Endothelial cell (in vitro differentiated cells): ENCODE measurements around the gene FCGBP. TPM values are rescaled to one million over a fixed set of nuclear protein-coding genes. Genes with fewer than 3 reads are reported as not detected.
A peak's percentile ranks its signal among the peaks of the same experiment; 100 is the strongest.

Experiments
- DNase-seq: peaks from one replicate; pipeline ENCODE4 v3.0.0; 2021; ENCODE audit warnings: low spot score
- H3K27ac Mint-ChIP-seq: one replicate; pipeline ENCODE4 v1.8.0; 2021; ENCODE audit warnings: mixed read lengths, inconsistent platforms; ENCODE audit not compliant: unreplicated experiment
- H3K27me3 Mint-ChIP-seq: one replicate; pipeline ENCODE4 v1.8.0; 2021; ENCODE audit warnings: mild to moderate bottlenecking, moderate library complexity, mixed read lengths, inconsistent platforms; ENCODE audit not compliant: unreplicated experiment
- H3K36me3 Mint-ChIP-seq: one replicate; pipeline ENCODE4 v1.8.0; 2021; ENCODE audit warnings: mild to moderate bottlenecking, low read depth, mixed read lengths, inconsistent platforms; ENCODE audit not compliant: unreplicated experiment
- H3K4me1 Mint-ChIP-seq: one replicate; pipeline ENCODE4 v1.8.0; 2021; ENCODE audit warnings: mild to moderate bottlenecking, mixed read lengths, inconsistent platforms; ENCODE audit not compliant: unreplicated experiment
- H3K4me3 Mint-ChIP-seq: one replicate; pipeline ENCODE4 v1.8.0; 2021; ENCODE audit warnings: mild to moderate bottlenecking, mixed read lengths, inconsistent platforms; ENCODE audit not compliant: unreplicated experiment
- H3K9me3 Mint-ChIP-seq: one replicate; pipeline ENCODE4 v1.8.0; 2021; ENCODE audit warnings: mixed read lengths, inconsistent platforms; ENCODE audit not compliant: unreplicated experiment
- long read RNA-seq: library from polyadenylated mRNA; unstranded; transcript quantifications from one replicate; pipeline ENCODE4 v2.0.0, GENCODE V29; 2020; ENCODE audit not compliant: unreplicated experiment
- total RNA-seq: library from RNA; stranded (reverse); fragmentation: NEBNext Ultra II Directional; extraction: Animal tissue kit (Norgen Biotek cat#: 25700); gene quantifications from one replicate; pipeline ENCODE4 v1.2.1, GENCODE V29; 2021; ENCODE audit not compliant: unreplicated experiment
- TF ChIP-seq, protein P1 (sequence below): fragments of 200-600 bp; sonication (generic); IDR thresholded peaks from one replicate; pipeline ENCODE4 v1.5.0; 2021; ENCODE audit warnings: antibody characterized with exemption; ENCODE audit not compliant: unreplicated experiment

Gene FCGBP
- total RNA-seq, result 1.8 TPM
- long read RNA-seq, partial matches to known transcripts, result 0 of 1 reads
- long read RNA-seq, other reads (novel, unspliced or antisense), result 1 of 1 reads

DNA sequence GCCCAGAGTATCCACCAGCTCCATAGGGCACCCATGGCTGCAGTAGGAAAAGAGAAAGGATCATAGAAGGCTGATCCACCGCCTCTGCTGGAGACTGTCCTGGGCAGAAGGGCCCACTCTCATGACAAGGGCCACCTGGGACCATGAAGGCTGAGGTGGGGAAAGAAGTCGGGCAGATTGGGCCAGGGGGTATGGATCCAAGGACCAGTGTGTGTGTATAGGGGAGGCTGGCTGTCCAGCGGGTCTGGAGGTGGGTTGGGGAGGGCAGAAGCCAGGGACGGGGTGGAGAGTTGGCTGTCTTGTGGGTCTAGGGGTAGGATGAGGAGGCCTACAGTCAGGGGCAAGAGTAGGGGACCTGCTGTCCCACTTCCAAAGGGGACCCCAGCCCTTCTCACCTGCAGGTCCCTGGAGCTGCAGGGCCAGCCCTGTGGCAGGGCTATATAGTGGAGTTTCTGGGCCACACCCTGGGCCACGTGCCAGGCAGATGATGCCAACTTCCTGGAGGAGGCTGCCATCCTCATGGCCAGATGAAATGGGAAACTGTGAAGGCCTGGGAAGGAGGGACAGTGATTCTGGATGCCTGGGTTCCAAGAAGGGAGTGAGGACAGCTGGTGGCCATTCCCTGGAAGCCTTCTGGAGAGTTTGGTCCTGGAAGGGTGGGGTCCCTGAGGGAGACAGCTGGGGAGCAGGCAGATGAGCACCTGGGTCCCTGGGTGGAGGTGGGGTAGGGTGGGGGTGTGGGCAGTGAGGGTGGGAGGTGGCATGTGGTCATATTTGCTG is at the start of gene FCGBP:
Gene FCGBP (minus strand): TSS at position 51 of the 780 bp plus-strand sequence.
- Mint-ChIP-seq H3K4me3 (no peak within 1 kb of the TSS), H3K4me1 (peaks cover 18% of the 10 kb centered on the region), H3K36me3 (no peaks in the 10 kb centered on the region), H3K27ac (no peak within 1 kb of the TSS), H3K27me3 (peaks cover 6% of the 10 kb centered on the region), H3K9me3 (no peaks in the 10 kb centered on the region)
- no peak for DNase-seq
- TF ChIP-seq, protein P1, sequence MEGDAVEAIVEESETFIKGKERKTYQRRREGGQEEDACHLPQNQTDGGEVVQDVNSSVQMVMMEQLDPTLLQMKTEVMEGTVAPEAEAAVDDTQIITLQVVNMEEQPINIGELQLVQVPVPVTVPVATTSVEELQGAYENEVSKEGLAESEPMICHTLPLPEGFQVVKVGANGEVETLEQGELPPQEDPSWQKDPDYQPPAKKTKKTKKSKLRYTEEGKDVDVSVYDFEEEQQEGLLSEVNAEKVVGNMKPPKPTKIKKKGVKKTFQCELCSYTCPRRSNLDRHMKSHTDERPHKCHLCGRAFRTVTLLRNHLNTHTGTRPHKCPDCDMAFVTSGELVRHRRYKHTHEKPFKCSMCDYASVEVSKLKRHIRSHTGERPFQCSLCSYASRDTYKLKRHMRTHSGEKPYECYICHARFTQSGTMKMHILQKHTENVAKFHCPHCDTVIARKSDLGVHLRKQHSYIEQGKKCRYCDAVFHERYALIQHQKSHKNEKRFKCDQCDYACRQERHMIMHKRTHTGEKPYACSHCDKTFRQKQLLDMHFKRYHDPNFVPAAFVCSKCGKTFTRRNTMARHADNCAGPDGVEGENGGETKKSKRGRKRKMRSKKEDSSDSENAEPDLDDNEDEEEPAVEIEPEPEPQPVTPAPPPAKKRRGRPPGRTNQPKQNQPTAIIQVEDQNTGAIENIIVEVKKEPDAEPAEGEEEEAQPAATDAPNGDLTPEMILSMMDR, result no peak

DNA sequence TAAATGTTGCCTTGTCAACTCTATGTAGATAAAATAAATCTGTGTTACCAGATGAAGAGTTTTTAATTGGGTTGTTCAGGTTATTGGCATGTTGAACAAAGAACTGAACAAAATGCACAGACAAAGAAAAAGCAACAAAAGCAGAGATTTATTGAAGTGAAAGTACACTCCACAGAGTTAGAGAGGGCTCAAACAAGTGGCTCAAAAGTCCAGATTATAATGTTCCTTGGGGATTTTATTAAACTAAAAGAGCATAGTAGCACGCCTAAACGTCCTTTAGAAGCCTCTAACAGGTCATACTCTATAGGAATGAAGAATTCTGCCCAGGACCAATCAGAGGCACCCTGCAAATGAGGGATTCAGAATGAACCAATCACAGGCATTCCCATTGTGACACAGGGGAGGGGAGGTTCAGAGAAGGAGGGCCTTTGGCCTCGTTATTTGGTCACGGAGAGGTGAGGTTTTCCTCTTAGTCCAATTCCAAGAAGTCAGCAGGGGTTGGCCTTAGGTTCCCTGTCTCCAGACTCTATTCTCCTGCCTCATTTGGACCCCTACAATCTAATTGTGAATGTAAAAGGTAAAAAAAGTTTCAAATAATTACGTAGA is 49.4 kb upstream of the FCGBP start:
- Mint-ChIP-seq H3K27ac (peak overlapping the region; percentile 22), H3K9me3 (peaks cover 4% of the 10 kb centered on the region), H3K4me1 (no peaks in the 10 kb centered on the region), H3K36me3 (peaks cover 32% of the 10 kb centered on the region), H3K4me3 (peak overlapping the region; percentile 40), H3K27me3 (no peaks in the 10 kb centered on the region)
- no peak for DNase-seq
- TF ChIP-seq, protein P1, result no peak

DNA sequence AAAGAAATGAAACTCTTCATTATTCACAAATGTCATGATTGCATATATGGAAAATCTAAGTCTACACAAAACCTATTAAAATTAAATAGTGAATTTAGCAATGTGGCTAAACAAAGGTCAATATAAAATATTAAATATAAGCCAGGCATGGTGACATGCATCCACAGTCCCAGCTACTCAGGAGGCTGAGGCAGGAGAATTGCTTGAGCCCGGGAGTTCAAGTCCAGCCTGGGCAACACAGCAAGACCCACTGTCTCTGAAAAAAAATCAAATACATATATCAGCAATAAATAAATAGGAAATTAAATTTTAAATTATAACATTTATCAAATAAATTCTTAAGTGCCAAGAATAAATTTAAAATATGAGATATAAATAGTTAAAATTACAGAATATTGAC is 48.4 kb upstream of the FCGBP start:
- Mint-ChIP-seq H3K36me3 (peaks cover 39% of the 10 kb centered on the region), H3K27me3 (peaks cover 6% of the 10 kb centered on the region), H3K9me3 (peaks cover 4% of the 10 kb centered on the region), H3K4me1 (no peaks in the 10 kb centered on the region), H3K4me3 (no peak overlapping the region), H3K27ac (no peak overlapping the region)
- TF ChIP-seq, protein P1, result no peak
- DNase-seq, result no peak

DNA sequence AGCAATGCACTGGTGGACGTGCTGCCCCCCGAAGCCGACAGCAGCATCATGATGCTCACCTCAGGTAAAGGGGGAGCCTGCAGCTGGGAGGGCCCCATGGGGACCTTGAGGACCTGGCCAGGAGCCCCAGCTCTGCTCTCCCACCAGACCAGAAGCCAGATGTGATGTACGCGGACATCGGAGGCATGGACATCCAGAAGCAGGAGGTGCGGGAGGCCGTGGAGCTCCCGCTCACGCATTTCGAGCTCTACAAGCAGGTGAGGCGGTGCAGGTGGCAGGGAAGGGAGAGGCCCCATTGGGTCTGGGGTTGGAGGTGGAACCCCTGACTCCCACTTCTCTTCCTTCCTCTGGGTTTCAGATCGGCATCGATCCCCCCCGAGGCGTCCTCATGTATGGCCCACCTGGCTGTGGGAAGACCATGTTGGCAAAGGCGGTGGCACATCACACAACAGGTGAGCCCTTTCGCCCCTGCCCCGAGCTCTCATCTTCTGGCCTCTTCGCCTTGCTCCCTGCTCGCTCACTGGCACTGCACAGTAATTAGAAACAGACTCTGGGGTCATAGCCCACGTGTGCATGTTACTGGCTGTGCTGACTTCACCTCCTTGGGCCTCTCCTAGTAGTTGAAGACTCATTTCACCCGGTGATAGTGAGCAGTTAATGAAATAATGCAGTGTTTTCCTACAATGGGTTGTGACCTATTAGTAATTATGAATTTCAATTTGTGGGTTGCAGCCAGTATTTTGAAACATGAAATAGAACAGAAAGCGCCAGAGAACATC is 40.1 kb upstream of the FCGBP start:
- TF ChIP-seq, protein P1, result no peak
- H3K4me3 Mint-ChIP-seq, result no peak overlapping the region
- peaks cover 32% of the 10 kb centered on the region for H3K36me3 Mint-ChIP-seq
- no peak for DNase-seq
- no peak overlapping the region for H3K27ac Mint-ChIP-seq
- H3K4me1 Mint-ChIP-seq, result peaks cover 16% of the 10 kb centered on the region
- H3K27me3 Mint-ChIP-seq, result peaks cover 18% of the 10 kb centered on the region
- no peaks in the 10 kb centered on the region for H3K9me3 Mint-ChIP-seq
